Activated gamma-delta T cell (primary cell): ENCODE measurements around the gene ALOX12.
"Not testable (repeated sequence)": the region's sequence is repeated elsewhere in the genome, so short reads cannot be mapped to it uniquely, and the experiment has no call there.

Source experiments
- DNase-seq: peaks from one replicate; lab custom pipeline; 2025; lab: John Stamatoyannopoulos, UW

Gene ALOX12

GRCh38 chr17:7045492-7046126 is 49.8 kb downstream of the ALOX12 start:
- no peak for DNase-seq

GRCh38 chr17:7046127-7046724 is 50.4 kb downstream of the ALOX12 start:
- no peak for DNase-seq

GRCh38 chr17:7046725-7047397 is 51.0 kb downstream of the ALOX12 start:
- not testable (repeated sequence) for DNase-seq

- DNase-seq = no peak
Measured at GRCh38 chr17:7047566-7047965, 51.7 kb downstream of the ALOX12 start.

GRCh38 chr17:7048968-7049367 is 53.1 kb downstream of the ALOX12 start:
- no peak for DNase-seq

GRCh38 chr17:7050583-7050982 is 54.7 kb downstream of the ALOX12 start:
- DNase-seq = not testable (repeated sequence)

GRCh38 chr17:7056386-7056785 is 60.5 kb downstream of the ALOX12 start:
- no peak for DNase-seq

- DNase-seq = no peak
Measured at GRCh38 chr17:7058831-7059447, 63.1 kb downstream of the ALOX12 start.
